OCI-LY1 (cell line): Measurements from ENCODE around the gene FOXS1.

Experiments used
- H2AFZ ChIP-seq: fragments of 200-600 bp; sonication (generic), shearing (Covaris generic); 2 replicates; pipeline ENCODE4 v1.6.0; 2014; ENCODE audit warnings: antibody characterized with exemption, mild to moderate bottlenecking, low read length
- H3F3A ChIP-seq: fragments of 200-600 bp; sonication (generic), shearing (Covaris generic); 2 replicates; pipeline ENCODE4 v1.6.0; 2014; ENCODE audit warnings: mild to moderate bottlenecking, antibody characterized with exemption, low read length, moderate library complexity; ENCODE audit not compliant: insufficient read depth
- H3K27ac ChIP-seq: fragments of 200-600 bp; sonication (generic); 2 replicates; pipeline ENCODE4 v1.5.1; 2014; ENCODE audit warnings: low read length, mixed run types, mild to moderate bottlenecking, low read depth; ENCODE audit not compliant: poor library complexity, severe bottlenecking
- H3K27me3 ChIP-seq: fragments of 200-600 bp; sonication (generic); 2 replicates; pipeline ENCODE4 v1.6.0; 2014; ENCODE audit warnings: antibody characterized with exemption, mild to moderate bottlenecking, low read length, moderate library complexity; ENCODE audit not compliant: insufficient read depth
- H3K36me3 ChIP-seq: fragments of 200-600 bp; sonication (generic); 2 replicates; pipeline ENCODE4 v1.6.1; 2014; ENCODE audit warnings: mild to moderate bottlenecking, antibody characterized with exemption, low read length, moderate library complexity, mixed read lengths; ENCODE audit not compliant: insufficient read depth
- H3K4me1 ChIP-seq: fragments of 200-600 bp; sonication (generic); 2 replicates; pipeline ENCODE4 v1.5.1; 2014; ENCODE audit warnings: mild to moderate bottlenecking, low read length, moderate library complexity; ENCODE audit not compliant: insufficient read depth, severe bottlenecking
- H3K4me2 ChIP-seq: fragments of 200-600 bp; sonication (generic), shearing (Covaris generic); 2 replicates; pipeline ENCODE4 v1.6.1; 2014; ENCODE audit warnings: low read length
- H3K4me3 ChIP-seq: fragments of 200-600 bp; sonication (generic); 2 replicates; pipeline ENCODE4 v1.5.1; 2014; ENCODE audit warnings: low read length, low read depth, mild to moderate bottlenecking, mixed read lengths; ENCODE audit not compliant: poor library complexity, severe bottlenecking
- H3K79me2 ChIP-seq: fragments of 200-600 bp; shearing (Covaris generic); 2 replicates; pipeline ENCODE4 v1.6.1; 2016; ENCODE audit warnings: mixed run types, low read length, mixed read lengths; ENCODE audit not compliant: insufficient read depth
- H3K9ac ChIP-seq: fragments of 200-600 bp; sonication (generic), shearing (Covaris generic); 2 replicates; pipeline ENCODE4 v1.6.1; 2014; ENCODE audit warnings: mild to moderate bottlenecking, low read length, mixed read lengths
- H3K9me2 ChIP-seq: fragments of 200-600 bp; sonication (generic), shearing (Covaris generic); 2 replicates; pipeline ENCODE4 v1.6.1; 2014; ENCODE audit warnings: low read depth, mild to moderate bottlenecking, low read length, mixed read lengths
- H3K9me3 ChIP-seq: fragments of 200-600 bp; shearing (Covaris generic); 2 replicates; pipeline ENCODE4 v1.6.1; 2014; ENCODE audit warnings: low read length, mixed read lengths
- H4K20me1 ChIP-seq: fragments of 200-600 bp; sonication (generic), shearing (Covaris generic); 2 replicates; pipeline ENCODE4 v1.6.0; 2016; ENCODE audit warnings: mild to moderate bottlenecking, low read length; ENCODE audit not compliant: insufficient read depth
- CTCF ChIP-seq: fragments of 200-600 bp; sonication (generic), shearing (Covaris generic); IDR thresholded peaks from 2 replicates; pipeline ENCODE4 v1.5.1; 2017; ENCODE audit warnings: mild to moderate bottlenecking, antibody characterized with exemption, low read length, moderate library complexity, mixed read lengths
- EZH2 ChIP-seq: fragments of 200-600 bp; sonication (generic), shearing (Covaris generic); IDR thresholded peaks from 2 replicates; pipeline ENCODE4 v1.8.0; 2017; ENCODE audit warnings: borderline replicate concordance, mixed run types, mild to moderate bottlenecking, antibody characterized with exemption, low read length, moderate library complexity, mixed read lengths

Gene FOXS1

DNA sequence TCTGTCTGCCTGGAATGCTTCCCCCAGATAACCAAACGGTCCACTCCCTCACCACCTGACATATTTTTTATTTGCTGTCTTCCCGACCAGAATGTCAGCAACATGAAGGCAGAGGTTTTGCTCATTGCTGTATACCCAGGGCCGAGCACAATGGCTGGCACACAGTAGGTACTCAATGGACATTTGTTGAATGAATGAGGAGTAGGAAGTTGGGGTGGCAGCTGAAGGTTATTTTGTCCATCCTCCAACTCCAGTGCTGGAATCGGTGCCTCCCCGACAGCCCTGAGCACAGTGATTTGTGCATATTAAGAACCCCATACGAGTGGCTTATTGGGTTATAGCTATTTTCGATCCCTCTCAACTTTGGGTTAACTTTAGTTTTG lies 14.6 kb upstream of the FOXS1 start:
- peaks cover 4% of the 10 kb centered on the region; the same call in 1 of the 2 replicates for H3K27me3 ChIP-seq
- H3K9ac ChIP-seq: no peak overlapping the region
- H3K36me3 ChIP-seq: no peaks in the 10 kb centered on the region
- peaks cover 12% of the 10 kb centered on the region for H3K4me1 ChIP-seq
- H3K9me3 ChIP-seq: no peaks in the 10 kb centered on the region
- H3K4me3 ChIP-seq: no peak overlapping the region
- TF ChIP-seq EZH2 (no peak), CTCF (no peak)
- no peaks in the 10 kb centered on the region for H3K79me2 ChIP-seq
- H3F3A ChIP-seq: no peaks in the 10 kb centered on the region
- H3K9me2 ChIP-seq: no peaks in the 10 kb centered on the region
- no peak overlapping the region for H3K27ac ChIP-seq
- no peaks in the 10 kb centered on the region for H4K20me1 ChIP-seq
- no peak overlapping the region for H3K4me2 ChIP-seq
- H2AFZ ChIP-seq: no peak overlapping the region

GRCh38 chr20:31859266-31859997 lies 14.0 kb upstream of the FOXS1 start:
- TF ChIP-seq CTCF (no peak), EZH2 (no peak)

DNA sequence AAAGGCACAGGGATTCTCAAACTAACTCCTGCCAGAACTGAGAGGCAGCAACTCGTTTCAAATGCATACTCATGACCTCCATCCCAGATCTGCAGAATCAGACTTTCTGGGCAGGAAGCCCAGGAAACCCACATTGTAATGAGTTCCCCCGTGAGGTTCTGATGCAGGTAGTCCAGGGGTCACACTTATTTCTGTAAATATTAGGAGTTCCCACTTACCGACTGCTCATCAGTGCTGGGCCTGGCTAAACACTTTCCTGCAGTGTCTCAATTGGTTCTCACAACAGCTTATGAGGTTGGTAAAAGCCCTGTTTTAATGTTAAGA lies 13.3 kb upstream of the FOXS1 start:
- Histone ChIP-seq H4K20me1 (no peaks in the 10 kb centered on the region), H3K9me3 (no peaks in the 10 kb centered on the region), H3K27ac (no peak overlapping the region), H3K27me3 (peaks cover 4% of the 10 kb centered on the region; the same call in 1 of the 2 replicates), H2AFZ (no peak overlapping the region), H3K36me3 (no peaks in the 10 kb centered on the region), H3K4me1 (peaks cover 12% of the 10 kb centered on the region), H3K9me2 (no peaks in the 10 kb centered on the region), H3K79me2 (no peaks in the 10 kb centered on the region), H3K4me3 (no peak overlapping the region), H3F3A (no peaks in the 10 kb centered on the region), H3K9ac (no peak overlapping the region), H3K4me2 (no peak overlapping the region)
- TF ChIP-seq CTCF: no peak
- TF ChIP-seq EZH2: no peak

More at GRCh38 chr20:31859266-31859997, 14.0 kb upstream of the FOXS1 start:
- H3K4me1 ChIP-seq: peaks cover 12% of the 10 kb centered on the region
- H4K20me1 ChIP-seq: no peaks in the 10 kb centered on the region
- H3K27ac ChIP-seq: no peak overlapping the region
- no peak overlapping the region for H2AFZ ChIP-seq
- H3K9me2 ChIP-seq: no peaks in the 10 kb centered on the region
- H3K79me2 ChIP-seq: no peaks in the 10 kb centered on the region
- no peaks in the 10 kb centered on the region for H3F3A ChIP-seq
- no peak overlapping the region for H3K4me3 ChIP-seq
- H3K9ac ChIP-seq: no peak overlapping the region
- no peak overlapping the region for H3K4me2 ChIP-seq
- peaks cover 4% of the 10 kb centered on the region; the same call in 1 of the 2 replicates for H3K27me3 ChIP-seq
- H3K9me3 ChIP-seq: no peaks in the 10 kb centered on the region
- no peaks in the 10 kb centered on the region for H3K36me3 ChIP-seq
